GM19099 (cell line): ENCODE data around the gene ZFAND6.

ENCODE experiments used
- POLR2A ChIP-seq: IDR thresholded peaks from 3 replicates; pipeline ENCODE4 v1.6.1; 2011; ENCODE audit warnings: low read depth; ENCODE audit not compliant: insufficient read length; ENCODE audit errors: extremely low read depth

ZFAND6 gene

GRCh38 chr15:80186066-80186465, 126.6 kb downstream of the ZFAND6 start:
- no peak for TF ChIP-seq POLR2A

GRCh38 chr15:80186597-80186996, 127.1 kb downstream of the ZFAND6 start:
- TF ChIP-seq POLR2A: no peak
